Brain microvascular endothelial cell (primary cell): ENCODE results near the gene LPIN1.
"Not testable (repeated sequence)": the region's sequence is repeated elsewhere in the genome, so short reads cannot be mapped to it uniquely, and the experiment has no call there.

Experiments used
- DNase-seq: peaks from one replicate; pipeline ENCODE4 v3.0.0-alpha.2; 2020
- H3K27ac ChIP-seq: fragments of 250-450 bp; sonication (Bioruptor Pico); 2 replicates; pipeline ENCODE4 v1.5.1; 2020; ENCODE audit warnings: mild to moderate bottlenecking, moderate library complexity
- H3K27me3 ChIP-seq: fragments of 250-450 bp; sonication (Bioruptor Pico); replicated peaks from 2 replicates; pipeline ENCODE4 v1.5.1; 2020; ENCODE audit warnings: mild to moderate bottlenecking
- H3K36me3 ChIP-seq: fragments of 250-450 bp; sonication (Bioruptor Pico); replicated peaks from 2 replicates; pipeline ENCODE4 v1.5.1; 2020; ENCODE audit warnings: mild to moderate bottlenecking
- H3K4me3 ChIP-seq: 2 replicates; pipeline ENCODE4 v1.5.1; 2011; ENCODE audit warnings: low read depth, mild to moderate bottlenecking, control low read depth, low read length, moderate library complexity
- in situ Hi-C: cut with HindIII; loops from 2 replicates; pipeline ENCODE4 v1.10.0; 2017; ENCODE audit warnings: low sequenced_read_pairs, low pct_ligation_motif_present
- TF ChIP-seq, protein P1 (sequence below): IDR thresholded peaks from 2 replicates; pipeline ENCODE4 v1.5.1; 2011; ENCODE audit warnings: low read depth, mild to moderate bottlenecking, moderate library complexity, low read length, control low read depth, inconsistent platforms; ENCODE audit errors: missing control alignments

Gene LPIN1

DNA sequence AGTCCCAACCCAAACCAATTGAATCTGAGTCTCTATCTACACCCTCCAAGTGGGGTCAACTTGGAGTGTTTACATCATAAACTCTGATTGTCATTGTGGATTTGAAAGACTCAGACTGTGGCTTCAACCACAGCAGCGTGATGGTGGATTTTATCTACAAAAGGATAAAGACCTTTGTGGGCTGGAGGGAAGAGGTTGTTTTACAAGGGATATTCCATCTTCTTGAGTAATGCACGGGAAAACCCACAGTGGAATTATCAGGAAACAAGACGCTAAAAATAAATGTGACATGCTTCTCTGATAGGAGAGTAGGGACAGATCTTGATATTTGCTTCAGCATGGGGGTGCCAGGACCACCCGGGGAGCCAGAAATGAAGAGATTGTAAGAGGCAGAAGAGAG is 93.5 kb downstream of the LPIN1 start:
- Histone ChIP-seq H3K27me3 (no peaks in the 10 kb centered on the region), H3K27ac (no peak overlapping the region), H3K4me3 (no peak overlapping the region), H3K36me3 (no peaks in the 10 kb centered on the region)
- in situ Hi-C loops, result no loop called here
- DNase-seq, result peak; percentile 54
- TF ChIP-seq, protein P1, sequence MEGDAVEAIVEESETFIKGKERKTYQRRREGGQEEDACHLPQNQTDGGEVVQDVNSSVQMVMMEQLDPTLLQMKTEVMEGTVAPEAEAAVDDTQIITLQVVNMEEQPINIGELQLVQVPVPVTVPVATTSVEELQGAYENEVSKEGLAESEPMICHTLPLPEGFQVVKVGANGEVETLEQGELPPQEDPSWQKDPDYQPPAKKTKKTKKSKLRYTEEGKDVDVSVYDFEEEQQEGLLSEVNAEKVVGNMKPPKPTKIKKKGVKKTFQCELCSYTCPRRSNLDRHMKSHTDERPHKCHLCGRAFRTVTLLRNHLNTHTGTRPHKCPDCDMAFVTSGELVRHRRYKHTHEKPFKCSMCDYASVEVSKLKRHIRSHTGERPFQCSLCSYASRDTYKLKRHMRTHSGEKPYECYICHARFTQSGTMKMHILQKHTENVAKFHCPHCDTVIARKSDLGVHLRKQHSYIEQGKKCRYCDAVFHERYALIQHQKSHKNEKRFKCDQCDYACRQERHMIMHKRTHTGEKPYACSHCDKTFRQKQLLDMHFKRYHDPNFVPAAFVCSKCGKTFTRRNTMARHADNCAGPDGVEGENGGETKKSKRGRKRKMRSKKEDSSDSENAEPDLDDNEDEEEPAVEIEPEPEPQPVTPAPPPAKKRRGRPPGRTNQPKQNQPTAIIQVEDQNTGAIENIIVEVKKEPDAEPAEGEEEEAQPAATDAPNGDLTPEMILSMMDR, result no peak

DNA sequence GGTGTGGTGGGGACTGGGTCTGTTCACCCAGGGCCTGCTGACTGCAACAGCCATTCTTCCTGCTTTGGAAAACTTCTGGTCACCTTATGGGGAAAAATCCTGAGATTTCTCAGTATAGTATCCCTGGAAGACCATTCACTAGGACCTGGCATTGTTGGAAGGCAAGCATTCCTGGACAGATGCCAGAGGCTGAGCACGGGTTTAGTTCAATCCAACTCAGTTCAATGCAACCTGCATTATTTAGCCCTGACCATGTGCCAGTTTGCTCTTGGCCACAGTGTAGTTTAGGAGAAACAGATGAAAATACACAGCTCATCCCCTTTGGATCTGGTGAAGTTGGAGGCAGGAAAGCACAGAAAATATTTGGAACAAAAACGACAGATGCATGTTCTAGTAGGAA is 95.9 kb downstream of the LPIN1 start:
- DNase-seq, result no peak
- Histone ChIP-seq H3K36me3 (no peaks in the 10 kb centered on the region), H3K27me3 (no peaks in the 10 kb centered on the region), H3K27ac (no peak overlapping the region), H3K4me3 (no peak overlapping the region)
- TF ChIP-seq, protein P1, result no peak
- in situ Hi-C loops, result no loop called here

DNA sequence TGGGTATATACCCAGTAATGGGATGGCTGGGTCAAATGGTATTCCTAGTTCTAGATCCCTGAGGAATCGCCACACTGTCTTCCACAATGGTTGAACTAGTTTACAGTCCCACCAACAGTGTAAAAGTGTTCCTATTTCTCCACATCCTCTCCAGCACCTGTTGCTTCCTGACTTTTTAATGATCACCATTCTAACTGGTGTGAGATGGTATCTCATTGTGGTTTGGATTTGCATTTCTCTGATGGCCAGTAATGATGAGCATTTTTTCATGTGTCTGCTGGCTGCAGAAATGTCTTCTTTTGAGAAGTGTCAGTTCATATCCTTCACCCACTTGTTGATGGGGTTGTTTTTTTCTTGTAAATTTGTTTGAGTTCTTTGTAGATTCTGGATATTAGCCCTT is 98.4 kb downstream of the LPIN1 start:
- DNase-seq, in situ Hi-C loops, H3K36me3 ChIP-seq: not testable (repeated sequence)

DNA sequence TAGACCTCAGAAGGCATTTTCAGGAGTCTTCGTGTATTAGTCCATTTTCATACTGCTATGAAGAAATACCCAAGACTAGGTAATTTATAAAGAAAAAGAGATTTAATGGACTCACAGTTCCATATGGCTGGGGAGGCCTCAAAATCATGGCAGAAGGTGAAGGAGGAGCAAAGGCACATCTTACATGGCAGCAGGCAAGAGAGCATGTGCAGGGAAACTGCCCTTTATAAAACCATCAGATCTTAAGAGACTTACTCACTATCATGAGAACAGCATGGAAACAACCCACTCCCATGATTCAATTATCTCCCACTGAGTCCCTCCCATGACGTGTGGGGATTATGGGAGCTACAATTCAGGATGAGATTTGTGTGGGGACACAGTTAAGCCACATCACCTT is 101.5 kb downstream of the LPIN1 start:
- DNase-seq, H3K36me3 ChIP-seq, in situ Hi-C loops, H3K27ac ChIP-seq, H3K4me3 ChIP-seq, H3K27me3 ChIP-seq: not testable (repeated sequence)

More for the DNA sequence above, 98.4 kb downstream of the LPIN1 start:
- H3K4me3 ChIP-seq, H3K27ac ChIP-seq, H3K27me3 ChIP-seq: not testable (repeated sequence)

DNA sequence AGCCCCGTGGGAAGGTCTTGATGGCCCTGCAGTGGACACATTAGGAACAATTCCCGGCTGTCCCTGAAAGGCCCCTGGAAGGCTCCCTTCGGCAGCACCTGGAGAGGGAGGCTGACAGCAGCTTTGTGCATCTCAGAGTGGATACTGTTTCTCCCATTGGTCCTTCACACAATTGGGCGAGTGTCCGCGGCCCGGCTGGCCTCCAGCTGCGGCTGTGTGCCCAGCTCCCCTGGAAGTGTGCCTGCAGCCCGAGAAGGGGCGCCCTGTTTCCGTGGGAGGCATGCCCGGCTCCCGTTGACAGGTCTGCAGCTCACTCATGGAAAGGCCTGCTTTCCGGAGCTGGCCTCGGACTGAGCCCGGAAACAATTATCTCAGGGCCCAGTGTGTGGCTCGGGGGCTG is 103.7 kb downstream of the LPIN1 start:
- Histone ChIP-seq H3K36me3 (no peaks in the 10 kb centered on the region), H3K4me3 (no peak overlapping the region), H3K27ac (no peak overlapping the region), H3K27me3 (no peaks in the 10 kb centered on the region)
- TF ChIP-seq, protein P1, result no peak
- in situ Hi-C loops, result loop anchor here (25.0 kb wide), 1 partner anchor 862 kb away; the partner anchor contains the start of gene TRIB2
- DNase-seq, result no peak

DNA sequence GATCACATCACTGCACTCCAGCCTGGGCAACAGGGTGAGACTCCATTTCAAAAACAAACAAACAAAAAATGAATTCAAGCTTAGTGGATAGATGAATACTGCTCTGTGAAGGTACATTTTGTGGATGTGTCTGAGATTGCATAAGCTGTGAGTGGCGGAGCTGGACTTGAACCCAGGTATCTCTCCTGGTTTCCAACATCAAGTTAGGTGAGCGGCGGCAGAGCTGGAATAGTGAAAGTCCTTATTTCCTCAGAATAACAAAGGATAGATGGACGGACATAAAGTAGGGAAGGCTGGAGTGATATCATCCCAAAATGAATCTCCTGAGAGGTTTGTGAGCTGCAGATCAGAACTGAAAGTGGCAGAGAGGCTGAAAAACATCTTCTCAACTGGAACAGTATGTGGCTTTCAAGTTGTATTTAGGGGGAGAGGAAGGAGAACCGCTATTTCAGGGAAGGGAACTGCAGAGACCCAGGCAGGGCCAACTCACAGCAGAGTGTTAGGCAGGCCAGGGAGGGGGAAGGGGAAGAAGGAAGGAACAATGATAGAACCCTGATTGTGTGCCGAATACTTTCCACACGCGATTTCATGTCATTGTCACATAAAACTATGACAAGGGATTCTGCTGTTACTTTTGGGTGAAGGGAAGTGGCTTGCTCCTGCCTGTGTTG is 106.2 kb downstream of the LPIN1 start:
- Histone ChIP-seq H3K4me3 (no peak overlapping the region), H3K27me3 (no peaks in the 10 kb centered on the region), H3K36me3 (no peaks in the 10 kb centered on the region), H3K27ac (no peak overlapping the region)
- in situ Hi-C loops, result loop anchor here (25.0 kb wide), 1 partner anchor 860 kb away; the partner anchor contains the start of gene TRIB2
- no peak for DNase-seq
- TF ChIP-seq, protein P1, result no peak

DNA sequence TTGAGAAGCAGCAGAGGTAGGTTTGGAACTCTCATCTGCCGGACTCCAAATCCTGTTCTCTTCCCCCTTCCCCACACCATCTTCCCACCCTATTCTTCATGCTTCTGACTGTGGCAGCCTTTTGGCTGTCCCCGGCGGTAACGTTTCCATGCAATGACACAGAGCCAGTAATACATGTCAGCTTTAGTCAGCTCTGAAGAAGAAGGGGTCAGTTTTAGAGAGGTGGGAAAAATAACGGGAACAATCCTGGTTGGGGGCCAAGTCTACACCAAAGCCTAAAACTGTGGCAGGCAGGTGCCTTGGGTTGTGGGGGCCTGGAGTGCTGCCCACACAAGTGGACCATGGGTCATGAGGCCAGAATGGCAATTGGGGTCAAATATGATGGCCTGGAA is 106.8 kb downstream of the LPIN1 start:
- Histone ChIP-seq H3K4me3 (no peak overlapping the region), H3K27ac (no peak overlapping the region), H3K36me3 (no peaks in the 10 kb centered on the region), H3K27me3 (no peaks in the 10 kb centered on the region)
- TF ChIP-seq, protein P1, result no peak
- no peak for DNase-seq
- in situ Hi-C loops, result loop anchor here (25.0 kb wide), 1 partner anchor 859 kb away; the partner anchor contains the start of gene TRIB2
